Endodermal cell (in vitro differentiated cells): Measurements from ENCODE around the gene FRMD3. TPM values are rescaled to one million over a fixed set of nuclear protein-coding genes. Genes with fewer than 3 reads are reported as not detected.

ENCODE experiments used
- DNase-seq: peaks from one replicate; pipeline ENCODE4 v3.0.0-alpha.2; 2017
- H3K27ac ChIP-seq: 2 replicates; pipeline ENCODE4 v1.5.1; 2013; ENCODE audit warnings: mild to moderate bottlenecking, low read depth, low read length, moderate library complexity
- H3K27me3 ChIP-seq: 2 replicates; pipeline ENCODE4 v1.6.1; 2013; ENCODE audit warnings: mild to moderate bottlenecking, low read length, moderate library complexity; ENCODE audit not compliant: insufficient read depth, control insufficient read depth, poor library complexity, severe bottlenecking
- H3K36me3 ChIP-seq: 2 replicates; pipeline ENCODE4 v1.7.0; 2013; ENCODE audit warnings: mild to moderate bottlenecking, low read length, moderate library complexity; ENCODE audit not compliant: control insufficient read depth, insufficient read depth
- H3K4me1 ChIP-seq: one replicate; pipeline ENCODE4 v1.7.0; 2013; ENCODE audit warnings: low read length; ENCODE audit not compliant: control insufficient read depth, insufficient read depth
- H3K4me3 ChIP-seq: 2 replicates; pipeline ENCODE4 v1.5.1; 2013; ENCODE audit warnings: mild to moderate bottlenecking, low read length, moderate library complexity
- H3K9ac ChIP-seq: 2 replicates; pipeline ENCODE4 v1.6.1; 2013; ENCODE audit warnings: mild to moderate bottlenecking, low read length, moderate library complexity; ENCODE audit not compliant: poor library complexity, severe bottlenecking; ENCODE audit errors: extremely low read depth
- H3K9me3 ChIP-seq: 2 replicates; pipeline ENCODE4 v1.6.1; 2013; ENCODE audit warnings: mild to moderate bottlenecking, low read length, moderate library complexity; ENCODE audit not compliant: control insufficient read depth
- H3K27ac Mint-ChIP-seq: 2 replicates; pipeline ENCODE4 v1.8.0; 2020; ENCODE audit warnings: mixed read lengths
- H3K27me3 Mint-ChIP-seq: 2 replicates; pipeline ENCODE4 v1.8.0; 2021; ENCODE audit warnings: mild to moderate bottlenecking, mixed read lengths; ENCODE audit not compliant: insufficient read depth
- H3K36me3 Mint-ChIP-seq: 2 replicates; pipeline ENCODE4 v1.8.0; 2020; ENCODE audit warnings: low read depth, mixed read lengths
- H3K4me1 Mint-ChIP-seq: 2 replicates; pipeline ENCODE4 v1.8.0; 2020; ENCODE audit warnings: mixed read lengths
- H3K4me3 Mint-ChIP-seq: 2 replicates; pipeline ENCODE4 v1.8.0; 2020; ENCODE audit warnings: mild to moderate bottlenecking, moderate library complexity, mixed read lengths
- H3K9me3 Mint-ChIP-seq: 2 replicates; pipeline ENCODE4 v1.8.0; 2020; ENCODE audit warnings: mild to moderate bottlenecking, mixed read lengths
- WGBS, 2 experiments: methylation state at CpG; one replicate each; pipeline versions ENCODE4 v1.1.5 to v1.1.7; 2013; ENCODE audit warnings: missing lambda C conversion rate in 2 of 2, mixed read lengths in 1 of 2; ENCODE audit not compliant: insufficient coverage in 1 of 2, insufficient read length in 1 of 2; 5-methylcytosine and 5-hydroxymethylcytosine counted together
- total RNA-seq, 2 donors: library from RNA; stranded (reverse); fragmentation: NEBNext Ultra II Directional in 1 of 2; extraction: Animal tissue kit (Norgen Biotek cat#: 25700) in 1 of 2; gene quantifications; 2 replicates in 1 of 2; 3 replicates in 1 of 2; pipeline ENCODE4 v1.2.1, GENCODE V29; 2021
- TF ChIP-seq, protein P1 (sequence below): fragments of 200-600 bp; sonication (generic); conservative IDR thresholded peaks from 2 replicates; pipeline ENCODE4 v1.5.0; 2021; ENCODE audit warnings: antibody characterized with exemption, mild to moderate bottlenecking

Gene FRMD3
- total RNA-seq, 2 donors from 2014 or later: 0.13 to 0.35 TPM

DNA sequence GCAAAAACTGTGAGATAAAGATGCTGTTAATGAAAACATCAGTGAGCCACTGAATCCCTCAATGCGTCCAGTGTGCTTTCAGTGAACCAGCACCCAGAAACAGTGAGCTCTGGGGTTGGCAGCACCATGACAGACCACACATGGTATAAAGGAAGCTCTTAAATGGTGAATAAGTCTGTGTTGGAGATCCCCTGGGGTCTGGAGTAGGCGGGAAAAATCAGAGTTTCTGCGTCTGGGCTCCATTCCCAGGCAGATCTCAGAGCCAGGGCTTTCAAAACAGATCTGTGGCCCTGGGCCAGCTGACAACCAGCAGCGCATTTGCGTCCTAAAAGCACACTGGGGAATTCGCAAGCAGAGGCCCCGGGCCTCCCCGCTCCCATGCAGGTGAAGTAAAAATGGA lies 233.5 kb downstream of the FRMD3 start:
- H3K4me1 ChIP-seq: no peaks in the 10 kb centered on the region
- H3K27ac ChIP-seq: no peak overlapping the region
- no peaks in the 10 kb centered on the region for H3K9me3 ChIP-seq
- H3K9me3 Mint-ChIP-seq: no peaks in the 10 kb centered on the region
- DNase-seq: no peak
- no peak overlapping the region for H3K27ac Mint-ChIP-seq
- TF ChIP-seq, protein P1, sequence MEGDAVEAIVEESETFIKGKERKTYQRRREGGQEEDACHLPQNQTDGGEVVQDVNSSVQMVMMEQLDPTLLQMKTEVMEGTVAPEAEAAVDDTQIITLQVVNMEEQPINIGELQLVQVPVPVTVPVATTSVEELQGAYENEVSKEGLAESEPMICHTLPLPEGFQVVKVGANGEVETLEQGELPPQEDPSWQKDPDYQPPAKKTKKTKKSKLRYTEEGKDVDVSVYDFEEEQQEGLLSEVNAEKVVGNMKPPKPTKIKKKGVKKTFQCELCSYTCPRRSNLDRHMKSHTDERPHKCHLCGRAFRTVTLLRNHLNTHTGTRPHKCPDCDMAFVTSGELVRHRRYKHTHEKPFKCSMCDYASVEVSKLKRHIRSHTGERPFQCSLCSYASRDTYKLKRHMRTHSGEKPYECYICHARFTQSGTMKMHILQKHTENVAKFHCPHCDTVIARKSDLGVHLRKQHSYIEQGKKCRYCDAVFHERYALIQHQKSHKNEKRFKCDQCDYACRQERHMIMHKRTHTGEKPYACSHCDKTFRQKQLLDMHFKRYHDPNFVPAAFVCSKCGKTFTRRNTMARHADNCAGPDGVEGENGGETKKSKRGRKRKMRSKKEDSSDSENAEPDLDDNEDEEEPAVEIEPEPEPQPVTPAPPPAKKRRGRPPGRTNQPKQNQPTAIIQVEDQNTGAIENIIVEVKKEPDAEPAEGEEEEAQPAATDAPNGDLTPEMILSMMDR: no peak
- no peak overlapping the region for H3K4me3 ChIP-seq
- H3K4me1 Mint-ChIP-seq: no peaks in the 10 kb centered on the region
- H3K27me3 ChIP-seq: no peaks in the 10 kb centered on the region
- H3K4me3 Mint-ChIP-seq: no peak overlapping the region
- H3K36me3 ChIP-seq: no peaks in the 10 kb centered on the region
- peaks cover 2% of the 10 kb centered on the region for H3K27me3 Mint-ChIP-seq
- WGBS, 2 experiments: 82 to 84% methylated on average over 6 to 8 of the region's 8 CpGs
- H3K36me3 Mint-ChIP-seq: no peaks in the 10 kb centered on the region
- H3K9ac ChIP-seq: no peak overlapping the region

- Histone ChIP-seq H3K27ac (no peak overlapping the region), H3K4me3 (no peak overlapping the region), H3K36me3 (no peaks in the 10 kb centered on the region), H3K9me3 (no peaks in the 10 kb centered on the region), H3K27me3 (no peaks in the 10 kb centered on the region), H3K9ac (no peak overlapping the region), H3K4me1 (no peaks in the 10 kb centered on the region)
- DNase-seq: no peak
- TF ChIP-seq, protein P1: no peak
- no peaks in the 10 kb centered on the region for H3K4me1 Mint-ChIP-seq
- no peak overlapping the region for H3K27ac Mint-ChIP-seq
- H3K27me3 Mint-ChIP-seq: peaks cover 2% of the 10 kb centered on the region
- no peaks in the 10 kb centered on the region for H3K9me3 Mint-ChIP-seq
- H3K36me3 Mint-ChIP-seq: no peaks in the 10 kb centered on the region
- no peak overlapping the region for H3K4me3 Mint-ChIP-seq
- 81 to 87% methylated on average over 4 to 6 of the region's 6 CpGs for WGBS, 2 experiments
Measured at GRCh38 chr9:83299571-83299970, 238.6 kb downstream of the FRMD3 start.

DNA sequence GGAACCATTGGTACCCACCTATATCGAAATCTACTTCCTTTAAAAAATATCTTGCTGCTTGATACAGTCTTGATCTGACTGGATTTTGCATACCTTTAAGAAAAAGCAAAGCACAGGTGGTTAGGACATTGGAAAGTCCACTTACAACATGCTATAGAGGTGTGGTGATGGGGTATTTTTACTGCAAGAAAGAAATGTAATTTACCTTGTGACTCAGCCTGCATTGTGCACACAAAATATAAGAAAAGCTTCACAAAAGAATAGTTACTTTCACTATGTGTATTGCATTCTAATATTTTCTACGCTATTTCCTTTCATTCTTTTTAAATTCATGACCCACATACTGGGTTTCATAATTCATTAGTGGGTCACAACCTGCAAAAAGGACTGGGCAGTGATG lies 239.1 kb downstream of the FRMD3 start:
- H3K27ac ChIP-seq: no peak overlapping the region
- Mint-ChIP-seq H3K9me3 (no peaks in the 10 kb centered on the region), H3K4me1 (no peaks in the 10 kb centered on the region), H3K4me3 (no peak overlapping the region), H3K27me3 (peaks cover 2% of the 10 kb centered on the region), H3K27ac (no peak overlapping the region), H3K36me3 (no peaks in the 10 kb centered on the region)
- no peaks in the 10 kb centered on the region for H3K36me3 ChIP-seq
- TF ChIP-seq, protein P1: no peak
- H3K9me3 ChIP-seq: no peaks in the 10 kb centered on the region
- H3K4me3 ChIP-seq: no peak overlapping the region
- 90 to 100% methylated on average over 2 of the region's 2 CpGs for WGBS, 2 experiments
- no peaks in the 10 kb centered on the region for H3K4me1 ChIP-seq
- H3K9ac ChIP-seq: no peak overlapping the region
- no peaks in the 10 kb centered on the region for H3K27me3 ChIP-seq
- DNase-seq: no peak
